ENCODE data around the gene PSTPIP2. TPM values are rescaled to one million over a fixed set of nuclear protein-coding genes. Genes with fewer than 3 reads are reported as not detected.

The PSTPIP2 gene
- total RNA-seq, 1 donor from 2014 or later, result 9.1 TPM

GRCh38 chr18:46061387-46061786 lies 10.7 kb downstream of the PSTPIP2 start:
- no peak overlapping the region for H3K4me2 ChIP-seq (ENCODE audit: low read length)
- H3K9me3 ChIP-seq (ENCODE audit: insufficient read depth, low read depth, low read length), result no peaks in the 10 kb centered on the region
- H3K9me3 Mint-ChIP-seq (ENCODE audit: unreplicated experiment), result no peaks in the 10 kb centered on the region
- no peaks in the 10 kb centered on the region for H4K20me1 ChIP-seq (ENCODE audit: insufficient read depth, low read length)
- H3K4me1 Mint-ChIP-seq (ENCODE audit: low read depth, unreplicated experiment), result peaks cover 2% of the 10 kb centered on the region
- H3K4me3 ChIP-seq (ENCODE audit: insufficient read depth, low read depth, low read length), result no peak overlapping the region
- H3K4me3 Mint-ChIP-seq (ENCODE audit: unreplicated experiment), result no peak overlapping the region
- H3K27ac Mint-ChIP-seq (ENCODE audit: unreplicated experiment), result no peak overlapping the region
- DNase-seq (ENCODE audit: low read depth) (no peak), FAIRE-seq (no peak)
- no peaks in the 10 kb centered on the region for H3K27me3 Mint-ChIP-seq (ENCODE audit: low read depth, unreplicated experiment)
- no peaks in the 10 kb centered on the region for H3K36me3 ChIP-seq (ENCODE audit: insufficient read depth, low read length)
- H3K36me3 Mint-ChIP-seq (ENCODE audit: low read depth, unreplicated experiment), result peaks cover 2% of the 10 kb centered on the region
- H3K27me3 ChIP-seq (ENCODE audit: insufficient read depth, low read length), result no peaks in the 10 kb centered on the region
- no peak overlapping the region for H3K27ac ChIP-seq (ENCODE audit: low read depth, low read length)
- H3K4me1 ChIP-seq (ENCODE audit: insufficient read depth, low read length), result no peaks in the 10 kb centered on the region
- H2AFZ ChIP-seq (ENCODE audit: low read depth, low read length), result no peak overlapping the region
- H3K9ac ChIP-seq (ENCODE audit: low read length), result no peak overlapping the region
- no peaks in the 10 kb centered on the region for H3K79me2 ChIP-seq (ENCODE audit: insufficient read depth, low read length)
- TF ChIP-seq EZH2 (IDR thresholded peaks at IDR 0.05; ENCODE audit: insufficient read depth, low read length), result no peak
- TF ChIP-seq CTCF (IDR thresholded peaks at IDR 0.05; ENCODE audit: insufficient read depth, low read depth, low read length), result no peak

- no peak overlapping the region for H3K27ac ChIP-seq (ENCODE audit: low read depth, low read length)
- peaks cover under 1% of the 10 kb centered on the region for H4K20me1 ChIP-seq (ENCODE audit: insufficient read depth, low read length)
- H2AFZ ChIP-seq (ENCODE audit: low read depth, low read length), result no peak overlapping the region
- H3K4me3 ChIP-seq (ENCODE audit: insufficient read depth, low read depth, low read length), result no peak overlapping the region
- H3K4me1 ChIP-seq (ENCODE audit: insufficient read depth, low read length), result no peaks in the 10 kb centered on the region
- Mint-ChIP-seq H3K4me1 (ENCODE audit: low read depth, unreplicated experiment) (peaks cover 2% of the 10 kb centered on the region), H3K9me3 (ENCODE audit: unreplicated experiment) (no peaks in the 10 kb centered on the region), H3K27me3 (ENCODE audit: low read depth, unreplicated experiment) (peaks cover 3% of the 10 kb centered on the region), H3K27ac (ENCODE audit: unreplicated experiment) (no peak overlapping the region), H3K4me3 (ENCODE audit: unreplicated experiment) (no peak overlapping the region), H3K36me3 (ENCODE audit: low read depth, unreplicated experiment) (peaks cover 2% of the 10 kb centered on the region)
- H3K9ac ChIP-seq (ENCODE audit: low read length), result no peak overlapping the region
- no peaks in the 10 kb centered on the region for H3K79me2 ChIP-seq (ENCODE audit: insufficient read depth, low read length)
- no peak for DNase-seq (ENCODE audit: low read depth)
- TF ChIP-seq EZH2 (IDR thresholded peaks at IDR 0.05; ENCODE audit: insufficient read depth, low read length) (no peak), CTCF (IDR thresholded peaks at IDR 0.05; ENCODE audit: insufficient read depth, low read depth, low read length) (no peak)
- H3K27me3 ChIP-seq (ENCODE audit: insufficient read depth, low read length), result no peaks in the 10 kb centered on the region
- H3K9me3 ChIP-seq (ENCODE audit: insufficient read depth, low read depth, low read length), result no peaks in the 10 kb centered on the region
- H3K36me3 ChIP-seq (ENCODE audit: insufficient read depth, low read length), result no peaks in the 10 kb centered on the region
- FAIRE-seq, result no peak
- no peak overlapping the region for H3K4me2 ChIP-seq (ENCODE audit: low read length)
These were observed 11.7 kb downstream of the PSTPIP2 start for GRCh38 chr18:46060359-46060841.

DNA sequence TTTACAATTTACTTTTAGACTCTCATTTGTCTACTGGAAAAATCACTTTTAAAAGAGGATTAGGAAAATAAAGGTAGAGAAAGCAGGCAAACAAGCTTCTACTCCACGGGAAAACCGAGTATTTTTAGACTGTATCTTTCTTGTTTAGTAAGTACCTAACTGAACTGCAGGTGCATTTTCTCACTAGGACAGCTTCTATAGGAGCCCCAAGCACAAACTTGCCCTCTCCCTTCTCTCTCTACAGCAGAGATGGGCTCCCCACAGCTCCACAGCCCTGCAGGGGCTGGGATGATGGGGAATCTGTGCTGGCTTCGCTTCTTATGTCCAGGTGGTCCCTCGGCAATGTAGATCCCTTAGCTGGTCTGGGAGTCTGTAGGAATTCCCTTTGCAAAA lies 16.2 kb downstream of the PSTPIP2 start:
- H3K4me3 ChIP-seq (ENCODE audit: insufficient read depth, low read depth, low read length), result no peak overlapping the region
- H3K4me2 ChIP-seq (ENCODE audit: low read length), result no peak overlapping the region
- H3K36me3 ChIP-seq (ENCODE audit: insufficient read depth, low read length), result no peaks in the 10 kb centered on the region
- peaks cover 6% of the 10 kb centered on the region for H4K20me1 ChIP-seq (ENCODE audit: insufficient read depth, low read length)
- Mint-ChIP-seq H3K27me3 (ENCODE audit: low read depth, unreplicated experiment) (peaks cover 3% of the 10 kb centered on the region), H3K4me1 (ENCODE audit: low read depth, unreplicated experiment) (peaks cover 12% of the 10 kb centered on the region), H3K27ac (ENCODE audit: unreplicated experiment) (no peak overlapping the region), H3K4me3 (ENCODE audit: unreplicated experiment) (no peak overlapping the region), H3K36me3 (ENCODE audit: low read depth, unreplicated experiment) (peaks cover 1% of the 10 kb centered on the region), H3K9me3 (ENCODE audit: unreplicated experiment) (no peaks in the 10 kb centered on the region)
- no peak for TF ChIP-seq CTCF (IDR thresholded peaks at IDR 0.05; ENCODE audit: insufficient read depth, low read depth, low read length)
- no peak for TF ChIP-seq EZH2 (IDR thresholded peaks at IDR 0.05; ENCODE audit: insufficient read depth, low read length)
- FAIRE-seq, result no peak
- H3K79me2 ChIP-seq (ENCODE audit: insufficient read depth, low read length), result no peaks in the 10 kb centered on the region
- DNase-seq (ENCODE audit: low read depth), result no peak
- H3K9ac ChIP-seq (ENCODE audit: low read length), result no peak overlapping the region
- H3K4me1 ChIP-seq (ENCODE audit: insufficient read depth, low read length), result peaks cover 6% of the 10 kb centered on the region
- H2AFZ ChIP-seq (ENCODE audit: low read depth, low read length), result no peak overlapping the region
- H3K27ac ChIP-seq (ENCODE audit: low read depth, low read length), result no peak overlapping the region
- no peaks in the 10 kb centered on the region for H3K9me3 ChIP-seq (ENCODE audit: insufficient read depth, low read depth, low read length)
- no peaks in the 10 kb centered on the region for H3K27me3 ChIP-seq (ENCODE audit: insufficient read depth, low read length)

Measured in astrocyte (in vitro differentiated cells and primary cell).